Measurements from ENCODE around the gene TK1.

GRCh38 chr17:78230996-78231935 is 44.4 kb upstream of the TK1 start, which contains the start of gene TMEM235:
- TF ChIP-seq CTCF (IDR thresholded peaks at IDR 0.05; ENCODE audit: low read depth, low read length, poor library complexity, severe bottlenecking) (no peak), EZH2phosphoT487 (IDR thresholded peaks at IDR 0.05; ENCODE audit: borderline replicate concordance, low read length) (peak; percentile 14; the same call in 1 of the 2 replicates)
